Measurements from ENCODE around the gene NXF1. TPM values are rescaled to one million over a fixed set of nuclear protein-coding genes. Genes with fewer than 3 reads are reported as not detected.
A peak's percentile ranks its signal among the peaks of the same experiment; 100 is the strongest.
"Not testable (repeated sequence)": the region's sequence is repeated elsewhere in the genome, so short reads cannot be mapped to it uniquely, and the experiment has no call there.

Gene NXF1
- total RNA-seq, 1 experiment from 2014 or later: 6.3 TPM

DNA sequence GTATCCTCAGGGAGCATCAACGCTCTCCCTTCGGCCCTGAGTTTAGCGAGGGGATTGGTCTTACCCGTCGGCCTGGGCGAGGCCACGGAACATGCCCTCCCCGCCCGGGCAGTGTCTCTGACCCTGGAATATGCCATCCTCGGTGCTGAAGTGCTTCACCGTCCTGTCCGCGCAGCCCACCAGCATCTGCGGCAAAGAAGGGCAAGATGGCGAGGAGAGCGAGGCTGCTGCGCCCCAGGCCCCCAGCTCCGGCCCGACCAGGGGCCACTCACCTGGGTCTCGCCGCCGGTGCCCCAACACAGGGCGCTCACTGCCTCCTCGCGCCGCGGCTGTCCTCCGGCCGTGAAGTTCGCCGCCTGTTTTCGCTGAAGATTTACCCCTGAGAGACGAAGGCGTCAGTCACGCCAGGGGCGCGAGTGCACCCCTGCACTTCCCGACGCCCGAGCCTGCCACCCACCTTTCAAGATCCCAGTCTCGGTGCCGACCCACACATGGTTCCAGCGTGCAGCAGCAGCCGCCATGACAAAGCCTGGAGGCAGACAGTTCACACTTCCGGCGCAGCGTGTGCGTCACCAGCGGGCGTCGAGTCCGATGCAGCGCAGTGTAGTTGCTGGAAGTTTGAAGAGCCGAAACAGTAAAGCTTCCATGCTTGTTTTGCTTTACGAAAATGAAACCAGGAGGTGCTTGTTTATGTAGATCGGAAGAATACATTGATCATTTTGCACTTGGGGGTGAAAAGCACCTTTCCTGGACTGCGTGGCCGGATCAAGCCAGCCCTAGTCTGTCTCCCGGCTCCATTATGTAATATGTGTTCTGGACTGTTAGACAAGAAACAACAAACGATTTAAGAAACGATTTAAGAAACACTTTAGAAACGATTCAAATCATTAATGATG is 34.1 kb upstream of the NXF1 start, which contains the start of gene WDR74:
TSS of gene WDR74 (minus strand) at position 541 of the 896 bp plus-strand sequence. CDS start at position 521, 20 bp downstream.
- in situ Hi-C loops (cut with HindIII; ENCODE audit: low pct_unique_long_range_greater_than_20kb, low sequenced_read_pairs): no loop called here
- peak; percentile 77 for DNase-seq (ENCODE audit: low read depth)

DNA sequence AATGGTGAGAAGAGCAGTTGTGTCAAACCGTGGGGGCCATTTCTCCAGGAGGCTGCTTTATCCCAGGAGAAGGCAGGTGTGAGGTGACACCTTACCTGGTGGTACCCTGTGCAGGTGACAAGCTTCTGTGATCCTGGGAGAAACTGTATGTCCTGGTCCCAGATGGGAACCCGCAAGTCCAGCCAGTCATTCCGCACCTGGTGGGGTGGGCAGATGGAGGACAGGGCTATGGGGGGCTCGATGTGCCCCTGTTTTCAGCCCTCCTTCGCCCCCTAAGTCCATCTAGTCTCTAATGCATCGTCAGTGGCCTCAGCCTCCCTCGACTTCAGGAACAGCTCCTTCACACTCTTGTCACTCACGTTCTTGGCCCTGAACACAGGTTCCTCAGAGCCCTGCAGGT is 30.1 kb upstream of the NXF1 start:
- in situ Hi-C loops (cut with HindIII; ENCODE audit: low pct_unique_long_range_greater_than_20kb, low sequenced_read_pairs): no loop called here
- DNase-seq (ENCODE audit: low read depth): no peak

- no peak for DNase-seq (ENCODE audit: low read depth)
- in situ Hi-C loops (cut with HindIII; ENCODE audit: low pct_unique_long_range_greater_than_20kb, low sequenced_read_pairs): no loop called here
Measured at GRCh38 chr11:62832336-62833234, 27.3 kb upstream of the NXF1 start, which contains the start of gene TEX54. TEX54 (minus strand) TSS chr11:62832841.

DNA sequence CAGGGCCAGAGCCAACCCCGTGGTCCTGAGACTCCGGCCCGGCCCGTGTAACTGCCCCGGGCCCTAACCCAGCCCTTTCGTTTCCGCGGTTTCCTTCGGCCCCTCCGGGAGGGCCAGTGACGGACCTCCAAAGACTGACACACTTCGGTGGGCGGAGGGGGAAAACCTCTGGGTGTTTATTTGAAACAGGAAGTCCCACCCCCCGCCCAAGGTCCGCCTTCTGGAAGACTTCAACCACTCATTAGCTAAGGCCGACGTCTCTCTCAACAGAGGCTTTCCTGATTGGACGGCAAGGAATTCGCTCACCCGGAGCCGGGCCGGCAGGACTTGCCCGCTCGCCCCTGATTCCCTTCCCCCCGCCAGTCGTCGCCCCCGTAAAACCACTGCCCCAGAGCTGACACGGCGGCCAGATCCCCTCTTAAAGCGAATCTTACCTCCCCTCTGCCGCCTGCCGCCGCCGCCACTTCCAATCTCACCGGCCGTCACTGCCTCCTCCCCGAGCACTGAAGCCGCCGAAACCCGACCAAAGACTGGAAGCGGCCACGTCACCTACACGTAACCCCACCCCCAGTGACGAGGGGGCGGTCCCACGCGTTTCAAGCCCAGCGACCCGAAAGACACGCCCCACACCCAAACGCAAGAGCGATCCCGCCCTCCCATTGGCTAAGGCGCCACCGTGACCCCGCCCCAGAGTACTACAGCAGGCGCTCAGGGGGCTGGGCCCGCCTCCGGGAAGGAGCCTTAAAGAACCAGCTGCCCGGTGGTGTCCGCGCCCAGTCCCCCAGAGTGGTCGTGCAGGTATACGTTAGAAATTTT is 26.5 kb upstream of the NXF1 start, which contains the start of gene STX5:
TSS of gene STX5 (minus strand) at position 532 of the 816 bp plus-strand sequence. CDS start 808 bp downstream, outside the sequence.
- DNase-seq (ENCODE audit: low read depth): peak; percentile 95
- in situ Hi-C loops (cut with HindIII; ENCODE audit: low pct_unique_long_range_greater_than_20kb, low sequenced_read_pairs): no loop called here

- no peak for DNase-seq (ENCODE audit: low read depth)
- in situ Hi-C loops (cut with HindIII; ENCODE audit: low pct_unique_long_range_greater_than_20kb, low sequenced_read_pairs): no loop called here
Measured at GRCh38 chr11:62830904-62831519, 25.8 kb upstream of the NXF1 start.

GRCh38 chr11:62828130-62828529 is 22.9 kb upstream of the NXF1 start:
- DNase-seq (ENCODE audit: low read depth); in situ Hi-C loops (cut with HindIII; ENCODE audit: low pct_unique_long_range_greater_than_20kb, low sequenced_read_pairs): not testable (repeated sequence)

GRCh38 chr11:62823677-62824076 is 18.4 kb upstream of the NXF1 start:
- in situ Hi-C loops (cut with HindIII; ENCODE audit: low pct_unique_long_range_greater_than_20kb, low sequenced_read_pairs): no loop called here
- no peak for DNase-seq (ENCODE audit: low read depth)

- in situ Hi-C loops (cut with HindIII; ENCODE audit: low pct_unique_long_range_greater_than_20kb, low sequenced_read_pairs): no loop called here
- no peak for DNase-seq (ENCODE audit: low read depth)
Measured at GRCh38 chr11:62817129-62817528, 11.9 kb upstream of the NXF1 start.

GRCh38 chr11:62816557-62816956 is 11.3 kb upstream of the NXF1 start:
- in situ Hi-C loops (cut with HindIII; ENCODE audit: low pct_unique_long_range_greater_than_20kb, low sequenced_read_pairs): no loop called here

GRCh38 chr11:62811659-62812058 is 6.4 kb upstream of the NXF1 start:
- no peak for DNase-seq (ENCODE audit: low read depth)
- in situ Hi-C loops (cut with HindIII; ENCODE audit: low pct_unique_long_range_greater_than_20kb, low sequenced_read_pairs): no loop called here

More at GRCh38 chr11:62816557-62816956, 11.3 kb upstream of the NXF1 start:
- no peak for DNase-seq (ENCODE audit: low read depth)

GRCh38 chr11:62810748-62811147 is 5.5 kb upstream of the NXF1 start:
- in situ Hi-C loops (cut with HindIII; ENCODE audit: low pct_unique_long_range_greater_than_20kb, low sequenced_read_pairs): no loop called here
- DNase-seq (ENCODE audit: low read depth): no peak

DNA sequence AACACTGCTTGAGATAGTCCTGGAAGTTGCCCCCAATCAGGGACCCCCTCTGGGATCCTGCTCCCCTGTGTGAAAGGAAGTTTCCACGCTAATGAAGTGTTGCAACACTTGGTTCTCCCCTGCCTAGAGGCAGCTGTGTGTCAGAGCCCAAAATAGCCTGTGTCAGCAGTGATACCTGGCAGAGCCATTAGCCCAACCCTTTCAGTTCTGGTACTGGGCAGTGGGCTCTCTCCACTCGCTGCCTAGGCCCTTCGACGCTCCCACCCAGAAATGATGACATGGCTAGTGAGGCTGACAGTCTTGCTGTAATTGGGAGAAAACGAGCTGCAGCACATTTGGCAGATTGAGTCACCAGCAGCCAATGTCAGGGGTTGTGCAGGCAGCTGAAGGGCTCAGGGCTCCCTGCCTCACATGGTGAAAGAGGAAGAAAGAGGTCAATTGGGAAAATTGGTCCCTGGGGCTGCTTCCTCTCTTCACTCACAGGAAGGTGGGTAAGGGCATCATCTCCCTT is 1.4 kb upstream of the NXF1 start:
- DNase-seq (ENCODE audit: low read depth): no peak
- in situ Hi-C loops (cut with HindIII; ENCODE audit: low pct_unique_long_range_greater_than_20kb, low sequenced_read_pairs): no loop called here

DNA sequence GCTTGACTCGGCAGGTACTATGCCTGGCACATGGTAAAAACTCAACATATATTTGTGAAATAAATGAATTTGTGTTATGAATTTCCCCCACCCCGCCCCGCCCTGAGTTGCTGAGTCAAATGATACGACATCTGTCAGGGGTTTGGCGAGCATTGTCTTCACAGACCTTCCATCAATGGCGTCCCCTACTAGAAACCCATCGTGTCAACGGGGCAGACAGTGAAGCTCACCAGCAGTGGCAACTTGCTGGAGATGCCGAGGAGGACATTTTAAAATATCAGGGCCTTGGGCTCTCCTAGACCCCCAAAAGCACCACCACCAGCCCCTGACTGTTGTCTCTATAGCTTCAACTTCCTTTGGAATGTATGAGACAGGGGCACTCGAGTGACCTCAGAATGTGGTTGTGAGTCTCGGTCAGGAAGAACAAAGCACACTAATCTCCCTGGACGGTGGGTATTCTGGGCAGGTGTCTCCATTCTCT is 761 bp upstream of the NXF1 start:
- in situ Hi-C loops (cut with HindIII; ENCODE audit: low pct_unique_long_range_greater_than_20kb, low sequenced_read_pairs): no loop called here
- no peak for DNase-seq (ENCODE audit: low read depth)

- in situ Hi-C loops (cut with HindIII; ENCODE audit: low pct_unique_long_range_greater_than_20kb, low sequenced_read_pairs): no loop called here
- DNase-seq (ENCODE audit: low read depth): no peak
Measured at GRCh38 chr11:62804310-62805075, 747 bp downstream of the NXF1 start.

DNA sequence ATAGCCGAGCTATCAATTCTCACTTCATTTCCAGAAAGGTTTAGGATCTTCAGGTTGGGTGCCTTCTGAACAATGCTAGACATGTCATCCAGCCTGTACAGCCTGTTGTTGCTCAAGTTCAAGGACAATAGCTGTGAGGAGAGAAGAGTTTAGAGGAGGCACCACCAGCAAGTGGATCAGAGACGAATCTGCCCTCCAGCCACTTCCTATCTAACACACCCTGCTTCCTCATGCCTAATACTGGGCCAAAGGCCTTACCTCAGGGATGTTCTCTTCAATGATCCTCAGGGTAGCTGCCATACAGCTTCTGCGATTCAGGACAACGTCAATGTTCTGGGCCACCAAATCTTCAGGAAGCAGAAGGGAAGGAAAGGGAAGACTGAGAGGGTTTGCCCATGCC is 4.2 kb downstream of the NXF1 start:
- no peak for DNase-seq (ENCODE audit: low read depth)
- in situ Hi-C loops (cut with HindIII; ENCODE audit: low pct_unique_long_range_greater_than_20kb, low sequenced_read_pairs): no loop called here

- no peak for DNase-seq (ENCODE audit: low read depth)
- in situ Hi-C loops (cut with HindIII; ENCODE audit: low pct_unique_long_range_greater_than_20kb, low sequenced_read_pairs): no loop called here
Measured at GRCh38 chr11:62799486-62799885, 5.8 kb downstream of the NXF1 start.

- DNase-seq (ENCODE audit: low read depth): no peak
- in situ Hi-C loops (cut with HindIII; ENCODE audit: low pct_unique_long_range_greater_than_20kb, low sequenced_read_pairs): no loop called here
Measured at GRCh38 chr11:62796281-62796680, 9.0 kb downstream of the NXF1 start.
